ENCODE measurements around the gene CALML4.
A peak's percentile ranks its signal among the peaks of the same experiment; 100 is the strongest.

The CALML4 gene

GRCh38 chr15:68186671-68187397, 18.3 kb downstream of the CALML4 start:
- H3K27ac ChIP-seq = peak overlapping the region; percentile 20
- POLR2A ChIA-PET (ENCODE audit: low non-redundant PET) = no interaction called here
- peak; percentile 41 for DNase-seq (ENCODE audit: low spot score)
- TF ChIP-seq CTCF (conservative IDR thresholded peaks at IDR 0.05; ENCODE audit: low read depth) = no peak
- CTCF ChIA-PET = no interaction called here

DNA sequence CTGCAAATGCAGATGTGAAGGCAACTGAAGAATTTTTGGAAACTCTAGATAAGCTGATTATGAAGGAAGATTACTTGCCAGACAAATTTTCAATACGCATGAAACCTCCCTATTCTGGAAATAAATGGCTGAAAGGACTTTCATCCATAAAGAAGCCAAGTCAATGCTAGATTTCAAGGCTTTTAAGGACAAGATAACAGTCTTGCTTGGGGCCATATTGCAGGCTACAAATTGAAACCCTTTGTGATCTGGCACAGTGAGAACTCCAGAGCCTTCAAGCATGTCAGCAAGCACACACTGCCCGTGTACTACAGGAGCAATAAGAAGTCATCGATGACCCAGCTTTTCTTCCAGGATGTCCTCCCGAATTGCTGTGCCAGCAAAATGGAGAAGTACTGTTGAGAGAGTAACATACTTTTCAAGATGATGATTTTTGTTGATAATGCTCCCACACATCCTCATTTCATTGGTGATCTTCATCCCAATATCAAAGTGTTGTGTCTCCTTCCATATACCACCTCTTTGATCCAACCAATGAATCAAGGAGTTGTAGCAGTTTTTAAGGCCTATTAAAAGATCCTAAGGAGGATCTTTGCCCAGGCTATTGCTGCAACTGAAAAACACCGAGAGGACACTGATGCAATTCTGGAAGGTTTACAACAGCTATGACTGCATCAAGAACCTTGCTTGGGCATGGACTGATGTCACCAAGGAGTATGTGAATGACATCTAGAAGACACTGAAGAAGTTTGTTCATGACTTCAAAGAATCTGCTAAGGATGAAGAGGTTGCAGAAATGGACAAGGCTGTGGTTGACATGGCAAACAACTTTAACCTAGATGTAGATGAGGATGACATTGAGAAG, 20.3 kb downstream of the CALML4 start:
- H3K27ac ChIP-seq = no peak overlapping the region
- DNase-seq (ENCODE audit: low spot score) = no peak
- ChIA-PET CTCF (interaction anchor here (0.6 kb wide), 1 partner anchor 119 kb away, joined by 3 read pairs; no protein-coding TSS in a partner anchor), POLR2A (ENCODE audit: low non-redundant PET) (no interaction called here)
- TF ChIP-seq CTCF (conservative IDR thresholded peaks at IDR 0.05; ENCODE audit: low read depth) = no peak

GRCh38 chr15:68183616-68184315, 21.4 kb downstream of the CALML4 start:
- POLR2A ChIA-PET (ENCODE audit: low non-redundant PET) = no interaction called here
- no peak overlapping the region for H3K27ac ChIP-seq
- no peak for TF ChIP-seq CTCF (conservative IDR thresholded peaks at IDR 0.05; ENCODE audit: low read depth)
- CTCF ChIA-PET = no interaction called here
- DNase-seq (ENCODE audit: low spot score) = no peak

- no peak for TF ChIP-seq CTCF (conservative IDR thresholded peaks at IDR 0.05; ENCODE audit: low read depth)
- no peak overlapping the region for H3K27ac ChIP-seq
- ChIA-PET CTCF (no interaction called here), POLR2A (ENCODE audit: low non-redundant PET) (interaction anchor here (0.6 kb wide), 1 partner anchor 25 kb away, joined by 8 read pairs; no protein-coding TSS in a partner anchor)
- DNase-seq (ENCODE audit: low spot score) = no peak
Observed at GRCh38 chr15:68177742-68178141, 27.4 kb downstream of the CALML4 start.

DNA sequence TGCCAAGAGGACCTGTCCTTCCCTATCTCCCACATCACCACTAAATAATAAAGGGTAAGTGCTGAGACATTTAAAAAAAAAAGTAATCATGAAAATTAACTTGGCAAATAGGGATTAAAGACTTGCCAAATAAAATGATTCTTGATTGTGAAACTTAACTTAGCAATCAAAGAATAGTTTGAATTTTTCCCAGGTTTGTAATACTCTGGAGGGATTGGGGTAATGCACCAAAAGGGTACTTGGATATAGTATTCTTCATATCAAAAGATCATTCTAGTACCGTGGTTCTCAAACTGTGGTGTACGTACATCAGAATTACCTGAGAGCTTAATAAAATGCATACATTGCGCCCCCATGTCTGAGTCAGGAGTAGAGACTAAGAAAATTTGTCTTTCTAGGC, 28.5 kb downstream of the CALML4 start:
- H3K27ac ChIP-seq = no peak overlapping the region
- ChIA-PET CTCF (no interaction called here), POLR2A (ENCODE audit: low non-redundant PET) (no interaction called here)
- no peak for DNase-seq (ENCODE audit: low spot score)
- no peak for TF ChIP-seq CTCF (conservative IDR thresholded peaks at IDR 0.05; ENCODE audit: low read depth)

DNA sequence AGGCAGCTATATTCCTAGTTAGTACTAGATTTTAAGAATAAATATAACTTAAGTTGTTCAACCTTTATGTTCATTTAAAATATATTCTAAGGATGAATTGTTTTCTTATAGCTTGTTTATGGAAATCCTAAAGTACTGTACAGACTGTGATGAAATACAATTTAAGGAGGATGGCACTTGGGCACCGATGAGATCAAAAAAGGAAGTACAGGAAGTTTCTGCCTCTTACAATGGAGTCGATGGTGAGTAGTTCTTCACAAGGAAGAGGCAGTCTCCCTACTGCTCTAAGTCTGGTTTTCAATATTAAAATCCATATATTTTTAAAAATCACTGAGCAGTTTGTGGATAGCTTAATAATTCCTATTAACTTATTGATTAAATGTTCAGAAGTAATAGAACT, 29.6 kb downstream of the CALML4 start:
- DNase-seq (ENCODE audit: low spot score) = no peak
- POLR2A ChIA-PET (ENCODE audit: low non-redundant PET) = no interaction called here
- H3K27ac ChIP-seq = no peak overlapping the region
- no peak for TF ChIP-seq CTCF (conservative IDR thresholded peaks at IDR 0.05; ENCODE audit: low read depth)
- CTCF ChIA-PET = no interaction called here

All from RWPE1 (cell line).